Tongue (tissue), 2 donors: Measurements from ENCODE around the gene CTDSPL. TPM values are rescaled to one million over a fixed set of nuclear protein-coding genes. Genes with fewer than 3 reads are reported as not detected.

Experiments
- DNase-seq: peaks from one replicate; pipeline ENCODE4 v3.0.0-alpha.2; 2015
- total RNA-seq: library from RNA; depleted of rRNA; stranded (reverse); fragments of >200 nt; gene quantifications from one replicate; pipeline ENCODE4 v1.2.3, GENCODE V29; 2014

The CTDSPL gene
- total RNA-seq, 1 donor from 2014 or later = 29.4 TPM

- no peak for DNase-seq
These were observed 82.1 kb downstream of the CTDSPL start for GRCh38 chr3:37943631-37944314.

GRCh38 chr3:37944391-37944842 lies 82.7 kb downstream of the CTDSPL start:
- no peak for DNase-seq

GRCh38 chr3:37945156-37945806 lies 83.6 kb downstream of the CTDSPL start:
- DNase-seq = no peak

- peak; percentile 76 for DNase-seq
These were observed 84.3 kb downstream of the CTDSPL start for GRCh38 chr3:37945807-37946530.

- no peak for DNase-seq
These were observed 84.8 kb downstream of the CTDSPL start for GRCh38 chr3:37946531-37946889.

- DNase-seq = peak; percentile 68
These were observed 88.2 kb downstream of the CTDSPL start for GRCh38 chr3:37949866-37950265.

- no peak for DNase-seq
These were observed 90.9 kb downstream of the CTDSPL start for GRCh38 chr3:37952564-37952963.

- DNase-seq = no peak
These were observed 91.5 kb downstream of the CTDSPL start for GRCh38 chr3:37953226-37953625.

- no peak for DNase-seq
These were observed 92.2 kb downstream of the CTDSPL start for GRCh38 chr3:37953707-37954394.

GRCh38 chr3:37954881-37955280 lies 93.2 kb downstream of the CTDSPL start:
- DNase-seq = no peak

- no peak for DNase-seq
These were observed 94.4 kb downstream of the CTDSPL start for GRCh38 chr3:37955918-37956707.

GRCh38 chr3:37956723-37957538 lies 95.3 kb downstream of the CTDSPL start:
- no peak for DNase-seq

- DNase-seq = no peak
These were observed 95.9 kb downstream of the CTDSPL start for GRCh38 chr3:37957539-37957936.

GRCh38 chr3:37961622-37962431 lies 100.1 kb downstream of the CTDSPL start:
- no peak for DNase-seq

GRCh38 chr3:37963016-37963415 lies 101.3 kb downstream of the CTDSPL start:
- no peak for DNase-seq

GRCh38 chr3:37963635-37964034 lies 102.0 kb downstream of the CTDSPL start:
- DNase-seq = no peak

- DNase-seq = no peak
These were observed 102.5 kb downstream of the CTDSPL start for GRCh38 chr3:37964146-37964545.

GRCh38 chr3:37964716-37965115 lies 103.0 kb downstream of the CTDSPL start:
- no peak for DNase-seq

- DNase-seq = peak; percentile 70
These were observed 105.7 kb downstream of the CTDSPL start for GRCh38 chr3:37967260-37967881.

GRCh38 chr3:37968199-37968598 lies 106.5 kb downstream of the CTDSPL start:
- DNase-seq = no peak
